ENCODE data around the gene TGIF2.

GRCh38 chr20:36555248-36555647 lies 18.1 kb upstream of the TGIF2 start:
- TF ChIP-seq CTCF (IDR thresholded peaks at IDR 0.05): no peak
- no peak for TF ChIP-seq POLR2AphosphoS5 (IDR thresholded peaks at IDR 0.05)
